Stimulated activated CD4-positive, alpha-beta T cell treated with anti-CD3 and anti-CD28 coated beads, TNF-alpha, amount 100 ng/mL, for 48 hours (primary cell): Measurements from ENCODE around the gene DPYSL3.

Source experiments
- DNase-seq, 3 donors: peaks; one replicate each; pipeline ENCODE4 v3.0.0-alpha.2; 2020; ENCODE audit warnings: low read depth in 3 of 3

Gene DPYSL3

GRCh38 chr5:147472664-147473475 is 37.0 kb downstream of the DPYSL3 start:
- DNase-seq, result no peak

GRCh38 chr5:147467973-147468508 is 41.8 kb downstream of the DPYSL3 start:
- no peak for DNase-seq

GRCh38 chr5:147466360-147466980 is 43.4 kb downstream of the DPYSL3 start:
- no peak for DNase-seq

GRCh38 chr5:147465747-147466146 is 44.1 kb downstream of the DPYSL3 start:
- no peak for DNase-seq

GRCh38 chr5:147464211-147464610 is 45.7 kb downstream of the DPYSL3 start:
- no peak for DNase-seq

GRCh38 chr5:147461915-147462314 is 48.0 kb downstream of the DPYSL3 start:
- no peak for DNase-seq

- no peak for DNase-seq
Measured at GRCh38 chr5:147460380-147460779, 49.5 kb downstream of the DPYSL3 start.

- no peak for DNase-seq
Measured at GRCh38 chr5:147458581-147458980, 51.3 kb downstream of the DPYSL3 start.

- DNase-seq, result no peak
Measured at GRCh38 chr5:147455822-147456450, 53.9 kb downstream of the DPYSL3 start.

GRCh38 chr5:147454996-147455677 is 54.7 kb downstream of the DPYSL3 start:
- no peak for DNase-seq

- DNase-seq, result peak; percentile 21 to 76 (median 59)
Measured at GRCh38 chr5:147453875-147454814, 55.7 kb downstream of the DPYSL3 start.

GRCh38 chr5:147452165-147452811 is 57.6 kb downstream of the DPYSL3 start:
- DNase-seq, result no peak

GRCh38 chr5:147451193-147451592 is 58.7 kb downstream of the DPYSL3 start:
- no peak for DNase-seq

- no peak for DNase-seq
Measured at GRCh38 chr5:147450606-147451005, 59.3 kb downstream of the DPYSL3 start.

GRCh38 chr5:147448766-147449165 is 61.1 kb downstream of the DPYSL3 start:
- no peak for DNase-seq

- no peak for DNase-seq
Measured at GRCh38 chr5:147446523-147446922, 63.3 kb downstream of the DPYSL3 start.

- DNase-seq, result no peak
Measured at GRCh38 chr5:147445917-147446316, 64.0 kb downstream of the DPYSL3 start.

- no peak for DNase-seq
Measured at GRCh38 chr5:147445090-147445489, 64.8 kb downstream of the DPYSL3 start.

GRCh38 chr5:147442224-147442623 is 67.6 kb downstream of the DPYSL3 start:
- no peak for DNase-seq

- DNase-seq, result no peak
Measured at GRCh38 chr5:147441191-147441695, 68.6 kb downstream of the DPYSL3 start.
